Measurements from ENCODE around the gene CD8A.
A peak's percentile ranks its signal among the peaks of the same experiment; 100 is the strongest.

The CD8A gene

GRCh38 chr2:86808315-86809161 lies 17.8 kb upstream of the CD8A start:
- peak; percentile 97 for DNase-seq

DNA sequence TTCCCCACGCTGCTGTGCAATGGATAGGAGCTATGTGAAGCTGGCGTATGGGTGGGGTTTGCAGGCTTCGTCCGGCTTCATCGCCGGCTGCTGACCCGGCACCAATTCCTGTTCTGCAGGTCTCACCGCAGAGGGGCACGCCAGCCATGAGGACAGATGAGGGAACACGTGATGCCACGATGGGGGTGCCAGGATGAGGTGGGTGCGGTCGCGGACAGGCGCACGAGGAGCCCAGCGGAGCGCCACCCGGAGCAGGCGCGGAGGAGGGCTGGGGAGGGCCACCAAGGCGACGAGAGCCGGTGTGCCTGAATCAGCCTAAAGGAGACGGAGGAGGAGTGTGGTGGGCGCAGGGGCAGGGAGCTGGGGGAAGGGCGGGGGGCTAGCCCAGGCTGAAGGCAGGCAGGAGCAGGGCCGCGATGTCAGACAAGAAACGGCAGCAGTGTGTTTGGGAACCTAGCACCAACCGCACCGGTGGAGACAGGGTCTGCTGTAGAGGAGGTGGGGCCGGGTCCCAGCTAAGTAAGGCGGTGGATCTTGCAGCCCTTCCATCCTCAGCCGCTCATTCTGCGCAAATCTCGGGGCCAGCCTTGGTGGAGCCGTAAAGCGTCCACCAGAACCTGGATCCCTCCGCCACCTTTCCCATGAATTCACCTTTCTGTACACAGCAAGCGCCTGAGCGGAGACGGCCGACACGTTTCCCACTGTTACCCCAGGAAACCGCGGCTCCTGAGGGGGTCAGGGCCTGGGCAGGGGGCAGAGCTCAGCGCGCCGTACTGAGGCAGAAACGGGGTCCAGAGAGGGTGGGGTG lies 17.0 kb upstream of the CD8A start:
- peak; percentile 87 for DNase-seq

- DNase-seq = peak; percentile 56
Measured at GRCh38 chr2:86807133-86807467, 16.4 kb upstream of the CD8A start.

GRCh38 chr2:86806059-86806857 lies 15.5 kb upstream of the CD8A start:
- peak; percentile 67 for DNase-seq

GRCh38 chr2:86800856-86801567 lies 10.3 kb upstream of the CD8A start:
- no peak for DNase-seq

GRCh38 chr2:86794861-86795260 lies 4.1 kb upstream of the CD8A start:
- no peak for DNase-seq

- DNase-seq = peak; percentile 53
Measured at GRCh38 chr2:86793752-86794151, 3.0 kb upstream of the CD8A start.

GRCh38 chr2:86791573-86791972 lies 860 bp upstream of the CD8A start:
- peak; percentile 58 for DNase-seq

DNA sequence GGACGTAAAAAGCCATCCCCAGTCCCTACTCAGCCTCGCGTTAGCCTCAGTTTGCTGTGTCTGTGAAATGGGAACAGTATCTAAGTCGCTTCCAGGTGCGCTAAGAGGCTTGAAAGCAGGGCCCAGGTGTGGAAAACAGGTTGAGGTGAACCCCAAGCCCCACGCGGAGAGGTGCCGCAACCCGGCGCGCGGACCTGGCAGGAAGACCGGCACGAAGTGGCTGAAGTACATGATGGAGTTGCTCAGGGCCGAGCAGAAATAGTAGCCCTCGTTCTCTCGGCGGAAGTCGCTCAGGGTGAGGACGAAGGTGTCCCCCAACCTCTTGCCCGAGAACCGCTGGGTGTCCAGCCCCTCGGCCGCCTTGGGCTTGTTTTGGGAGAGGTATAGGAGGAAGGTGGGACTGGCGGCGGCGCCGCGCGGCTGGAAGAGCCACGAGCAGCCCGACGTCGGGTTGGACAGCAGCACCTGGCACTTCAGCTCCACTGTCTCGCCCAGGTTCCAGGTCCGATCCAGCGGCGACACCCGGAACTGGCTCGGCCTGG lies 508 bp downstream of the CD8A start:
- peak; percentile 56 for DNase-seq

DNA sequence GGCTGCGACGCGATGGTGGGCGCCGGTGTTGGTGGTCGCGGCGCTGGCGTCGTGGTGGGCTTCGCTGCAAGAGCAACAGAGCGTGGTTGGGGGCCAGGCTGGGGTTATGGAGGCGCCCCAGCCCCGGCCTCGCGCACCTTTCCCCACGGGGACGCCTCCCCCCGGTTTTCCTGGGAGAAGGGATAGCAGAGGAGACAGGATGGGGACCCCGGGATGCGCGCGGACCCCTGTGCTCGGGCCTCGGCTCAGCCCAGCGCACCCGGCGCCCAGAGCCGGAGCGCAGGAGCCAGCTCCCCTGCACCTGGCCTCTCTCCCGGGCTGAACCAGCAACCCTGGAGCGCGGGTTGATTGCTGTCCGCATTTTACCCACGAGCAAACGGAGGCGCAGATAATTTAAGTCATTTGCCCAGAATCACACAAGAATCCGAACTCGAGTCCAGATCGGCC lies 1.0 kb downstream of the CD8A start:
- DNase-seq = peak; percentile 54

DNA sequence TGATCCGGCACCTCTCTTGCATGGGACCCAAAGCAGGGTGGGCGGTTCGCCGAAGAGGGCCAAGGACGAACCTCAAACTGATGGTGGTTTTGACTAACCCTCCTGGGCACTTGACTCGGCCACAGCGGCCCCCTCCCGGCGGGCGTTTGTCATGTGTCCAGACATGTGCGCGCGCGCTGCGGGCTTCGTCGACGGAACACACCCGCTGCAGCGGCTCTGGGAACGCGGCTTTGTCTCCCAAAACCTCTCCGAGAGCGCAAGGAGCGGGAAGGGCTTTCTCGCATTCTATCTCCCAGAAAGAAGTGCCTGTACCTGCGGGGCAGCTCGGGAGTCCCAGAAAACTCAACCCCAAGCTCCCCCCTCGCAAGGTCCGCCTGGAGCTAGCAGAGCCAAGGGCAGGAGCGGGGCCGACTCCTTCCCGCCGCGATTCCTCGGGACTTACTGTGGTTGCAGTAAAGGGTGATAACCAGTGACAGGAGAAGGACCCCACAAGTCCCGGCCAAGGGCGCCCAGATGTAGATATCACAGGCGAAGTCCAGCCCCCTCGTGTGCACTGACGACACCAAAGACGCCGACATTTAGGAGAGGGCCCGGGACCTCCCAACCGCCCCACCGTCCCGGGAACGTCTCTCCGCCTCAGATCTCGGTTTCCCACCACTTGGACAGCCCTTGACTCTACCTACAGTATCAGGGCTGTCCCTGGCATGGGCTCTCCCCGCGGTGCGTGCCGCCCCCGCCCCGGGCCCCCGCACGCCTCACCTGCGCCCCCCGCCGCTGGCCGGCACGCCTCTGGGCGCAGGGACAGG lies 1.6 kb downstream of the CD8A start:
- peak; percentile 81 for DNase-seq

DNA sequence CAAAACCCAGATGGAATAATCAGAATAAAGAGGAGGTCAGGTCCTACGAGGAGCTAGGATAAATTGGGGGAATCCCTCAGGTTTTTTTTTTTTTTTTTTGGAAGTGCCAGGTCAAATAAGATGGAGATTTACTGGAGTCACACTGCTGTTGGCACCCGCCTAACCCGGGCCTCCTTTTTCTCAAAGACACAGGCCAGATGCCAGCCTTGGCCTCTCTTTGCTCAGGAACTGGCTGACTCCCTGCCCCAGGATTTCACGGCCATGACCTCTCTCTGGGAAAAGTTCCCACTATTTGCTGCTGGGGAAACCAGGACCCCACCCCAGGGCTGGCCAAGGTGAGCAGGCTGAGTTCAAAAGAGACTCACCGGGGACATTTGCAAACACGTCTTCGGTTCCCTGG lies 2.5 kb downstream of the CD8A start:
- DNase-seq = peak; percentile 45

GRCh38 chr2:86787736-86788135 lies 3.0 kb downstream of the CD8A start:
- peak; percentile 56 for DNase-seq

GRCh38 chr2:86786001-86786536 lies 4.6 kb downstream of the CD8A start:
- DNase-seq = peak; percentile 77

DNA sequence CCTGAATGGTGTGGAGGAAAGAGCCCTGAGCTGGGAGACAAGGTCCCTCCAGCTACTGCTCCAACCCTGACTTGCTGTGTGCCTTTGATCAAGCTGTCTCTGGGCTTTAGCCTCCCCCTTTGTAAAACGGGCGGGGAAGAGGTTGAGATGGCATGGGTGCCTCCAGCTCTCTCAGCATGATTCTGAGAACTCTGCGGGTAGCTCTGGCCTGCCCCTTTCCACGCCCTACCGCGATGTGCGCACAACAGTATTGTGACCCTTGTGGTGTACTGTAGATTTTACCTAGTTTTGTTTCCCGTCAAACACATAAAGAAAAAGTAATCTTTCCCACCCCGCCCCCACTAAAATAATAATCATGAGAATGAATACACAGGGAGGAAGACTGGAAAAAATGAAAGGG lies 5.3 kb downstream of the CD8A start:
- peak; percentile 88 for DNase-seq

- DNase-seq = peak; percentile 65
Measured at GRCh38 chr2:86783615-86784339, 6.9 kb downstream of the CD8A start.

DNA sequence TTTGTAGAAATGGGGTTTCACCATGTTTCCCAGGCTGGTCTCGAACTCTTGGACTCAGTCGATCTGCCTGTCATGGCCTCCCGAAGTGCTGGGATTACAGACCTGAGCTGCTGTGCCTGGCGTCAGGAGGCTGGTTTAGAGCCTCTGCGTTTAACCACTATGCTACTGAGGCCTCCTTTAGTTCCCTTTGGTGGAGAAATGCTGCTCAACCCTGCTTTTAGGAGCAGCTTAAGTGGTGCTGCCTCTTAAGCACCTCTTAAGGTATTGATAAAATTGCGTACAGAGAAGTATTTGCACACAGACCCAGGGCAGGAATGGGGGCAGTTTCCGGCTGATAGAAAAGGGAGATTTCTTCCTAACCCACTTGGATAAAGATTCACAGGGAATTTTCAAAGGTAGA lies 8.0 kb downstream of the CD8A start:
- DNase-seq = no peak

DNA sequence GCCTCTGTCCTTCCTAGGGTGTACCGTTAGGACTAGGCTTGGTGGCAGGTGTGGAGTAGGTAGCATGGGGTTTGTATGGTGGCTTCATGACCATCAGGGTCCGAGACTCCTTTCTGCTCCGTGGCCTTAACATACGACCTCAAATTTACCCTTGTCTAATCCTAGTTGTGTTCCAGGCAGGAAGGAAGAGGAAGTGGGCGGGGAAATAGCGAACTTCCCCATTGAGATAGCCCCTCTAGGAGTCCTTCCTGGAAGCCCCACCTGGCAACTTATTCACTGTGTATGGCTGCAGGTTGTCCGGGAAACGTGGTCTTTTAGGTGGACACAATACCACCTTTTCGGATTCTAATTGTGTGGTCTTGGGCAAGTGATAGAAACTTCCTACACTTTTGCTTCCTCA lies 9.3 kb downstream of the CD8A start:
- no peak for DNase-seq

- no peak for DNase-seq
Measured at GRCh38 chr2:86779971-86780370, 10.7 kb downstream of the CD8A start.

- DNase-seq = no peak
Measured at GRCh38 chr2:86778957-86779356, 11.8 kb downstream of the CD8A start.

Measured in stimulated activated CD8-positive, alpha-beta memory T cell treated with anti-CD3 and anti-CD28 coated beads, Interleukin-4, amount 100 ng/mL, for 48 hours (primary cell).